K562 (cell line): ENCODE data around the gene SCRN2. TPM values are rescaled to one million over a fixed set of nuclear protein-coding genes. Genes with fewer than 3 reads are reported as not detected.

ENCODE experiments used
- ARID2 ChIP-seq: fragments of 450-650 bp; IDR thresholded peaks from 2 replicates; pipeline ENCODE4 v1.6.1; 2017; ENCODE audit warnings: antibody characterized with exemption, mild to moderate bottlenecking
- BDP1 ChIP-seq: IDR thresholded peaks from 3 replicates; pipeline ENCODE4 v1.6.1; 2011; ENCODE audit not compliant: insufficient read length, insufficient read depth
- CXXC5 ChIP-seq: fragments of 250-450 bp; sonication (Bioruptor Pico); IDR thresholded peaks from 2 replicates; pipeline ENCODE4 v1.8.0; 2022; ENCODE audit warnings: inconsistent platforms, mild to moderate bottlenecking, moderate library complexity
- E2F3 ChIP-seq: fragments of 250-450 bp; sonication (Bioruptor Pico); IDR thresholded peaks from 2 replicates; pipeline ENCODE4 v1.4.0; 2020; ENCODE audit warnings: mild to moderate bottlenecking
- ETV6 ChIP-seq, 3 experiments: fragments of 150-350 bp in 1 of 3; sonication (generic) in 1 of 3; formaldehyde crosslinking in 1 of 3; IDR thresholded peaks; 2 replicates each; pipeline versions ENCODE4 v1.6.1 to v1.8.0; 2014 to 2022; ENCODE audit warnings: borderline replicate concordance in 2 of 3, low read depth in 2 of 3, antibody characterized with exemption in 1 of 3, low read length in 1 of 3, mild to moderate bottlenecking in 1 of 3, missing genetic modification reagents in 1 of 3
- MTA2 ChIP-seq: fragments of 450-650 bp; IDR thresholded peaks from 2 replicates; pipeline ENCODE4 v1.6.1; 2016; ENCODE audit warnings: low read depth
- NBN ChIP-seq: fragments of 450-650 bp; IDR thresholded peaks from 2 replicates; pipeline ENCODE4 v1.6.1; 2016; ENCODE audit warnings: low read depth, mild to moderate bottlenecking
- NR1H2 ChIP-seq: sonication (generic); formaldehyde crosslinking; IDR thresholded peaks from 2 replicates; pipeline ENCODE4 v1.4.0; 2020; ENCODE audit warnings: mild to moderate bottlenecking, missing genetic modification reagents
- SRSF9 ChIP-seq: fragments of 200-400 bp; formaldehyde crosslinking; IDR thresholded peaks from 2 replicates; pipeline ENCODE4 v1.6.1; 2017; ENCODE audit warnings: low read depth, low read length, borderline replicate concordance
- TSC22D4 ChIP-seq: fragments of 450-650 bp; IDR thresholded peaks from 2 replicates; pipeline ENCODE4 v1.6.1; 2016; ENCODE audit warnings: missing genetic modification characterization, missing biosample characterization, control low read depth
- ZNF165 ChIP-seq: fragments of 250-450 bp; sonication (Bioruptor Pico); IDR thresholded peaks from 2 replicates; pipeline ENCODE4 v1.4.0; 2020; ENCODE audit warnings: borderline replicate concordance
- polyA plus RNA-seq, 8 experiments: library from polyadenylated mRNA; depleted of rRNA in 4 of 8; stranded (reverse) in 5 of 8; unstranded in 3 of 8; fragments of >200 nt; fragmentation: Nextera tagmentation in 2 of 8; fragmentation: Illumina TruSeq in 1 of 8; extraction: Ambion mirVana in 2 of 8; extraction: Trizol in 1 of 8; gene quantifications; 2 replicates each; pipeline versions ENCODE4 v1.2.1 to v1.2.3, GENCODE V29; 2011 to 2014; ENCODE audit warnings: inconsistent platforms in 1 of 8, missing spikeins in 1 of 8
- total RNA-seq, 7 experiments: library from RNA; depleted of rRNA in 6 of 7; stranded (reverse); fragments of >200 nt in 6 of 7; fragmentation: Illumina TruSeq in 2 of 7; extraction: Trizol in 2 of 7; gene quantifications; 2 replicates each; pipeline versions ENCODE4 v1.2.1 to v1.2.3, GENCODE V29; 2011 to 2021; ENCODE audit warnings: low replicate concordance in 1 of 7
- TF ChIP-seq, protein P1 (sequence below): fragments of 450-650 bp; IDR thresholded peaks from 2 replicates; pipeline ENCODE4 v1.6.1; 2016; ENCODE audit warnings: mild to moderate bottlenecking, moderate library complexity
- TF ChIP-seq, protein P2 (sequence below): fragments of 450-650 bp; IDR thresholded peaks from one replicate; pipeline ENCODE4 v1.6.1; 2018; ENCODE audit warnings: mild to moderate bottlenecking, moderate library complexity; ENCODE audit not compliant: partially characterized antibody
- TF ChIP-seq, protein P3 (sequence below): fragments of 250-450 bp; sonication (Bioruptor Pico); IDR thresholded peaks from 2 replicates; pipeline ENCODE4 v1.8.0; 2022; ENCODE audit warnings: moderate library complexity, mild to moderate bottlenecking, inconsistent platforms

The SCRN2 gene
- total and polyA plus RNA-seq, 9 of the 15 experiments (the other 6 are each of a cell fraction or from before 2014, with no cell fraction given): 0.25 to 32.9 (median 13.6) TPM

DNA sequence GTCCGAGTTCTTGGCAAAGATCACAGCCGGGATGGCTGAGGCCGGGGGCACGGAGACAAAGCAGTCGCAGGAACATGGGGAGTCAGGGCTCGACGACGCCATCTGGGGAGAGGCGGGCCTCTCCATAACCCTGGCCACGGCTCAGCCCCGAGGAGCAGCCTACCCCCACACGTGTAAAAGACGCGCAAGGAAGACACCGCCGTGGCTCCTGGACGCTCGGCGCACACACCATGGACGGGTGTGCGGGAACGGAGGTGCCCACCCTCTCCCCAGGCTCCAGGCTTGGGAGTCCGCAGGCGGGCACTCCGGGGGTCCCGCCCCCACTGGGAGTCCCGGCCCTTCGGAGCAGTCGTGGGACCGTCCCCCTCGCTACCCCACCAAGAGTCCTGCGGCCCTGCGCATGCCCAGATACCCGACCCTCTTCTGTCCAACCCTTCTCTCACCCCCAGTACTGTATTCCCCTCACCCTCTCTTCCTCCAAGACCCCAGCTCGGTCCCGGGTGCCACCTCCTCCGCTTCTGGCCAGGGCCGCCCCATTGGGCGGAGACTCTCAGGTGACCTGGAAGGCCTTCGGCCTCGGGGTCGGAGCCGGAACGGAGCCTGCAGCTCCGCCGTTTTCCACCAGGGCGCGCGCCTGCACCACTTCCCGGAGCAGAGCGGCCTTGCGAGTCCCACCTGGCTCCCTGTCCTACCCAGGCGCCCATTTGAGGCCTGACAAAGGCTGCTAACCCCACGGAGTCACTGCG lies at the start of gene SCRN2 (continued):
- TF ChIP-seq ETV6 (IDR thresholded peaks at IDR 0.05; ENCODE audit: borderline replicate concordance in 1 of 2, low read depth in 2 of 2, low read length in 1 of 2) (no peak), ETV6 (CRISPR knock-in tag; IDR thresholded peaks at IDR 0.05; ENCODE audit: borderline replicate concordance) (no peak), BDP1 (no peak), CXXC5 (CRISPR knock-in tag) (peak; percentile 58), NR1H2 (no peak), E2F3 (CRISPR knock-in tag) (no peak), ARID2 (peak; percentile 94), NBN (peak; percentile 52), MTA2 (no peak; the same call in none of the 2 replicates), ZNF165 (no peak; the same call in 1 of the 2 replicates), SRSF9 (no peak), TSC22D4 (tag) (no peak)
- TF ChIP-seq, protein P1, sequence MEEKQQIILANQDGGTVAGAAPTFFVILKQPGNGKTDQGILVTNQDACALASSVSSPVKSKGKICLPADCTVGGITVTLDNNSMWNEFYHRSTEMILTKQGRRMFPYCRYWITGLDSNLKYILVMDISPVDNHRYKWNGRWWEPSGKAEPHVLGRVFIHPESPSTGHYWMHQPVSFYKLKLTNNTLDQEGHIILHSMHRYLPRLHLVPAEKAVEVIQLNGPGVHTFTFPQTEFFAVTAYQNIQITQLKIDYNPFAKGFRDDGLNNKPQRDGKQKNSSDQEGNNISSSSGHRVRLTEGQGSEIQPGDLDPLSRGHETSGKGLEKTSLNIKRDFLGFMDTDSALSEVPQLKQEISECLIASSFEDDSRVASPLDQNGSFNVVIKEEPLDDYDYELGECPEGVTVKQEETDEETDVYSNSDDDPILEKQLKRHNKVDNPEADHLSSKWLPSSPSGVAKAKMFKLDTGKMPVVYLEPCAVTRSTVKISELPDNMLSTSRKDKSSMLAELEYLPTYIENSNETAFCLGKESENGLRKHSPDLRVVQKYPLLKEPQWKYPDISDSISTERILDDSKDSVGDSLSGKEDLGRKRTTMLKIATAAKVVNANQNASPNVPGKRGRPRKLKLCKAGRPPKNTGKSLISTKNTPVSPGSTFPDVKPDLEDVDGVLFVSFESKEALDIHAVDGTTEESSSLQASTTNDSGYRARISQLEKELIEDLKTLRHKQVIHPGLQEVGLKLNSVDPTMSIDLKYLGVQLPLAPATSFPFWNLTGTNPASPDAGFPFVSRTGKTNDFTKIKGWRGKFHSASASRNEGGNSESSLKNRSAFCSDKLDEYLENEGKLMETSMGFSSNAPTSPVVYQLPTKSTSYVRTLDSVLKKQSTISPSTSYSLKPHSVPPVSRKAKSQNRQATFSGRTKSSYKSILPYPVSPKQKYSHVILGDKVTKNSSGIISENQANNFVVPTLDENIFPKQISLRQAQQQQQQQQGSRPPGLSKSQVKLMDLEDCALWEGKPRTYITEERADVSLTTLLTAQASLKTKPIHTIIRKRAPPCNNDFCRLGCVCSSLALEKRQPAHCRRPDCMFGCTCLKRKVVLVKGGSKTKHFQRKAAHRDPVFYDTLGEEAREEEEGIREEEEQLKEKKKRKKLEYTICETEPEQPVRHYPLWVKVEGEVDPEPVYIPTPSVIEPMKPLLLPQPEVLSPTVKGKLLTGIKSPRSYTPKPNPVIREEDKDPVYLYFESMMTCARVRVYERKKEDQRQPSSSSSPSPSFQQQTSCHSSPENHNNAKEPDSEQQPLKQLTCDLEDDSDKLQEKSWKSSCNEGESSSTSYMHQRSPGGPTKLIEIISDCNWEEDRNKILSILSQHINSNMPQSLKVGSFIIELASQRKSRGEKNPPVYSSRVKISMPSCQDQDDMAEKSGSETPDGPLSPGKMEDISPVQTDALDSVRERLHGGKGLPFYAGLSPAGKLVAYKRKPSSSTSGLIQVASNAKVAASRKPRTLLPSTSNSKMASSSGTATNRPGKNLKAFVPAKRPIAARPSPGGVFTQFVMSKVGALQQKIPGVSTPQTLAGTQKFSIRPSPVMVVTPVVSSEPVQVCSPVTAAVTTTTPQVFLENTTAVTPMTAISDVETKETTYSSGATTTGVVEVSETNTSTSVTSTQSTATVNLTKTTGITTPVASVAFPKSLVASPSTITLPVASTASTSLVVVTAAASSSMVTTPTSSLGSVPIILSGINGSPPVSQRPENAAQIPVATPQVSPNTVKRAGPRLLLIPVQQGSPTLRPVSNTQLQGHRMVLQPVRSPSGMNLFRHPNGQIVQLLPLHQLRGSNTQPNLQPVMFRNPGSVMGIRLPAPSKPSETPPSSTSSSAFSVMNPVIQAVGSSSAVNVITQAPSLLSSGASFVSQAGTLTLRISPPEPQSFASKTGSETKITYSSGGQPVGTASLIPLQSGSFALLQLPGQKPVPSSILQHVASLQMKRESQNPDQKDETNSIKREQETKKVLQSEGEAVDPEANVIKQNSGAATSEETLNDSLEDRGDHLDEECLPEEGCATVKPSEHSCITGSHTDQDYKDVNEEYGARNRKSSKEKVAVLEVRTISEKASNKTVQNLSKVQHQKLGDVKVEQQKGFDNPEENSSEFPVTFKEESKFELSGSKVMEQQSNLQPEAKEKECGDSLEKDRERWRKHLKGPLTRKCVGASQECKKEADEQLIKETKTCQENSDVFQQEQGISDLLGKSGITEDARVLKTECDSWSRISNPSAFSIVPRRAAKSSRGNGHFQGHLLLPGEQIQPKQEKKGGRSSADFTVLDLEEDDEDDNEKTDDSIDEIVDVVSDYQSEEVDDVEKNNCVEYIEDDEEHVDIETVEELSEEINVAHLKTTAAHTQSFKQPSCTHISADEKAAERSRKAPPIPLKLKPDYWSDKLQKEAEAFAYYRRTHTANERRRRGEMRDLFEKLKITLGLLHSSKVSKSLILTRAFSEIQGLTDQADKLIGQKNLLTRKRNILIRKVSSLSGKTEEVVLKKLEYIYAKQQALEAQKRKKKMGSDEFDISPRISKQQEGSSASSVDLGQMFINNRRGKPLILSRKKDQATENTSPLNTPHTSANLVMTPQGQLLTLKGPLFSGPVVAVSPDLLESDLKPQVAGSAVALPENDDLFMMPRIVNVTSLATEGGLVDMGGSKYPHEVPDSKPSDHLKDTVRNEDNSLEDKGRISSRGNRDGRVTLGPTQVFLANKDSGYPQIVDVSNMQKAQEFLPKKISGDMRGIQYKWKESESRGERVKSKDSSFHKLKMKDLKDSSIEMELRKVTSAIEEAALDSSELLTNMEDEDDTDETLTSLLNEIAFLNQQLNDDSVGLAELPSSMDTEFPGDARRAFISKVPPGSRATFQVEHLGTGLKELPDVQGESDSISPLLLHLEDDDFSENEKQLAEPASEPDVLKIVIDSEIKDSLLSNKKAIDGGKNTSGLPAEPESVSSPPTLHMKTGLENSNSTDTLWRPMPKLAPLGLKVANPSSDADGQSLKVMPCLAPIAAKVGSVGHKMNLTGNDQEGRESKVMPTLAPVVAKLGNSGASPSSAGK: peak; percentile 61
- TF ChIP-seq, protein P2, sequence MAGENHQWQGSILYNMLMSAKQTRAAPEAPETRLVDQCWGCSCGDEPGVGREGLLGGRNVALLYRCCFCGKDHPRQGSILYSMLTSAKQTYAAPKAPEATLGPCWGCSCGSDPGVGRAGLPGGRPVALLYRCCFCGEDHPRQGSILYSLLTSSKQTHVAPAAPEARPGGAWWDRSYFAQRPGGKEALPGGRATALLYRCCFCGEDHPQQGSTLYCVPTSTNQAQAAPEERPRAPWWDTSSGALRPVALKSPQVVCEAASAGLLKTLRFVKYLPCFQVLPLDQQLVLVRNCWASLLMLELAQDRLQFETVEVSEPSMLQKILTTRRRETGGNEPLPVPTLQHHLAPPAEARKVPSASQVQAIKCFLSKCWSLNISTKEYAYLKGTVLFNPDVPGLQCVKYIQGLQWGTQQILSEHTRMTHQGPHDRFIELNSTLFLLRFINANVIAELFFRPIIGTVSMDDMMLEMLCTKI: no peak
- TF ChIP-seq, protein P3, sequence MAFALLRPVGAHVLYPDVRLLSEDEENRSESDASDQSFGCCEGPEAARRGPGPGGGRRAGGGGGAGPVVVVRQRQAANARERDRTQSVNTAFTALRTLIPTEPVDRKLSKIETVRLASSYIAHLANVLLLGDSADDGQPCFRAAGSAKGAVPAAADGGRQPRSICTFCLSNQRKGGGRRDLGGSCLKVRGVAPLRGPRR: no peak
